ENCODE measurements around the gene ADAMTS10.
A peak's percentile ranks its signal among the peaks of the same experiment; 100 is the strongest.
"Not testable (repeated sequence)": the region's sequence is repeated elsewhere in the genome, so short reads cannot be mapped to it uniquely, and the experiment has no call there.

The ADAMTS10 gene

DNA sequence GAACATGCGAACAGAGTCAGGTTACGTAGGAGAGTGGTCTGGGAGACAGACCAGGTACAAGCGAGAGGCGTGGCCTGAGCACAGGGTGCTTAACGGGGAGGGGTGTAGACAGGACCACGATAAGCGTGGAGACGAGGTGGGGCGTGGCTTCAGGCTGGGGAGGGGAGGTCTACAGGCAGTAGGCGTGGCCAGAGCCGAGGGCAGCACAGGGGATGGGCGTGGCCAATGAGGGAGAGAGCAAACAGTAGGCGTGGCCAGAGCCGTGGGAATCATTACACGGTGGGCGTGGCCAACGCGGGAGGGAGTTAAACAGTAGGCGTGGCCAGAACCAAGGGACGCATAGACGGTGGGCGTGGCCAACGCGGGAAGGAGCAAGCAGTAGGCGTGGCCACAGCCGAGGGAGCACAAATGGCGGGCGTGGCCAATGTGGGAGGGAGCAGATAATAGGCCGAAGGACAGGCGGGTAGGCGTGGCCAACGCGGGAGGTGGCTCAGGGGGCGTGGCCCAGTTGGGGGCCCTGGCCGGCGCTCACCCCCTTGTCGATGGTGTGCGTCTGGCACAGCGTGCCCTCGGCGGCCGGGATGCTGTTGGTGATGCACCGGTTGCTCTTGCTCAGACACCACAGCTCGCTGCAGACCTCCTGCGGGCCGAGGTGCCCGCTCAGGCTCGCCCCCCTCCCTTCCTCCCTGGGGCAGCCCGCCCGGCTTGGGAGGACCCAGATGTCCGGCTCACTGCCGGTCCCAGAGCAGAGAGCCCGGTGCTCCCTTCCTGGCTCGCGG, 18.1 kb downstream of the ADAMTS10 start:
- Mint-ChIP-seq H3K27ac (no peak overlapping the region), H3K36me3 (ENCODE audit: low read depth) (peaks cover 4% of the 10 kb centered on the region), H3K4me1 (ENCODE audit: low read depth) (peaks cover 7% of the 10 kb centered on the region), H3K27me3 (ENCODE audit: low read depth) (peaks cover 25% of the 10 kb centered on the region), H3K4me3 (peak overlapping the region; percentile 78), H3K9me3 (peaks cover 17% of the 10 kb centered on the region)

DNA sequence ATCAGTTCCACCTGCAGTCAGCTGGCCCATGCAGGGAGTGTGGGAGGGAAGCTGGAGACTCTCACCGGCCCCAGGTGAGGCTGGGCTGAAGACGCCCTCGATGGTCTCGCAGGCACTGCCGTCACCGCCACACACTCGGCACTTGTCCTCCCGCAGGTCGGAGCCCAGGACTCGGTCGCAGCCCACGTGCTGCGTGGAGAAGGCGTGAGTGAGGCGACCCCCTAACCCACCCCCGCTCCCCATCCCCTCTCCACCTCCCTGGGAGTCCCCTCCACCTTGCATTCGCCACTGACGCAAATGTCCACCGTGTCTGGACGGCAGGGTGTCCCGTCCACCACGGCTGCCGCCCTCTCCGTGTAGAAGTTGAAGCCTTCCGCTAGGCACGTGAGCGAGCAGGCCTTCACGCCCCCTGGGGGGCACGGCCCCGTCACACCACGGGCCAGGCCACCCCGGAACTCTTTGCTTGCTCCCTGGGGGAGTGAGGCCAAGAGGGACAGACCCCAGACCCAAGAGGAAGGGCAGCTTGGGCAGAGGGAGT, 21.3 kb downstream of the ADAMTS10 start:
- Mint-ChIP-seq H3K27me3 (ENCODE audit: low read depth) (peaks cover 24% of the 10 kb centered on the region), H3K9me3 (peaks cover 12% of the 10 kb centered on the region), H3K4me1 (ENCODE audit: low read depth) (peaks cover 7% of the 10 kb centered on the region), H3K36me3 (ENCODE audit: low read depth) (peaks cover 4% of the 10 kb centered on the region), H3K27ac (no peak overlapping the region), H3K4me3 (no peak overlapping the region)

DNA sequence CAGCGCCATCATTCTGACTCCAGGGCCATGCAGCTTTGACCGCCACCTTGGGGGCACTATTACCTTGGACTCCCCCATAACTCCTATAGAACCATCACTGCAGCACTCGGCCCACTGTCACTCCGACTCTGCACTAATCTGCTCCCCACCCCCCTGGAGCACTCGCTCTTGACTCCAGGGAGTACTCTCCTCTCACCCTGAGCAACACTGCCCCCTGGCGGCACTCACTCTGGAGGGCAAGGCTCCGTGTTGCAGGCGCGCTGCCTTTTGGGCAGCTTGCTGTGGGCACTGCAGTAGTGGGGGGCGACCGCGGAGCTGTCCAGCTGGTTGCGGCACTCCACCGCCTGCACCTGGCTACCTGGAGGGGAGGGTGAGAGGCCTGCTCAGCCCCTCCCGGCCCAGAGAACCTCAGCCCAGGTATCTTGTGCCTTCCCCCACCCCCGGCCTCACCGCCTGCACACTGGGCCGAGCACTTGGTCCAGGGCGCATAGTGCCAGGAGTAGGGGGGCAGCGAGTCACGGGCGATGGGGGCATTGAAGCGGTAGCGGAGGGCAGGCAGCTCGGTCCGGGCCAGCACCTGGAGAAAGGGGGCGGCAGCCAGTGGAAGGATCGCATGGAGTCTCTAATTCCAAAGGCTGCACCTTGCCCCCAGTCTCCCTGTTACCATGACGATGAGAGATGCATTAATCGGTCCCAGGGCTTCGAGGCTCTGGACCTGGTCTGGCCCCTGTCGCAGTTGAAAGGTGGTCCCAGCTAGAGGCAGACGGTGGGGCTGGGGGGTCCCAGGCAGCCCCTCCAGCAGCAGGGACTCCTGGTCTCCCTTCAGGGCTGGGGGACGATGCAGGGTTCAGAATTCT, 24.4 kb downstream of the ADAMTS10 start:
- H3K4me3 Mint-ChIP-seq: no peak overlapping the region
- no peak overlapping the region for H3K27ac Mint-ChIP-seq
- H3K36me3 Mint-ChIP-seq (ENCODE audit: low read depth): no peaks in the 10 kb centered on the region
- H3K9me3 Mint-ChIP-seq: no peaks in the 10 kb centered on the region
- H3K4me1 Mint-ChIP-seq (ENCODE audit: low read depth): no peaks in the 10 kb centered on the region
- H3K27me3 Mint-ChIP-seq (ENCODE audit: low read depth): peaks cover 5% of the 10 kb centered on the region

DNA sequence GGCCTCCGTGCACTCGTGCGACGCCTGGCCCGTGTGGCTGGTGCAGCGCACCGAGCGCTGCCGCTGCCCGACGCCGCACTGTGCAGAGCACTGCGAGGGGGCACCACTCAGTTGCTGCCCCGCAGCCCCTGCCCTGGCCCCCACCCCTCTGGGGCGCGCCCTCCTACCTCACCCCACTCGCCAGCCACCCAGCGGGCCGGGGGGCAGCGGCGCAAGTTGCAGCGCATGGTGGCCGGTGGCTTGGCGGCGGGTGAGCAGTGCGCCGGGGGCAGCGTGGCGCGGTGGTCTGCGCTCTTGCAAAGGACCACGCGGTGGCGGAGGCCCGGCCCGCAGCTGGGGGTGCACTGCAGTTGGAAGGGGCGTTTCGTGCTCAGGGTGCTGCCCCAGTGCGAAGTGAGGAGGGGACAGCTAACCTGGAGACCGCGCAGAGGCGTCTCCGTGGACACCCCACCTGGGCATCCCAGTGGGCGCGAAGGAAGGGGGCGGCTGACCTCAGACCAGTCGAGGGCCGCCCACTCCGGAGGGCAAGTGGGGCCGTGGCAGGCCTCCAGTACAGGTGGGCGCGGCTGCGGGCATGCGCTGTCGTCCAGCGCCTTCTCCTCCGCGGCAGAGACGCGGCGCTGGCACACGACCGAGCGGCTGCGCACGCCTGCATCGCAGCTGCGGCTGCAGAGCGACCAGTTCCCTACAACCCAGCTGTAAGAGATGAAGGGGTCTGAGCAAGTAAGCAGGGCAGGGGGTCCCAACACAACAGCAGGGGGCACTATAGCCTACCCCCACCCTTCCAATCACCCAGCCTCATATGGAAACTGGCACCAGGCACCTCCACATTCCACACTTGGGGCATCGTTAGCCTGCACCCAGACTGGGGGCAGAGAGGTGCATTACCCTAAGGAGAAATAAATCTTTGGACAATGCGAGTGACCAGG, 25.3 kb downstream of the ADAMTS10 start:
- Mint-ChIP-seq H3K4me1 (ENCODE audit: low read depth) (no peaks in the 10 kb centered on the region), H3K4me3 (no peak overlapping the region), H3K36me3 (ENCODE audit: low read depth) (no peaks in the 10 kb centered on the region), H3K9me3 (no peaks in the 10 kb centered on the region), H3K27ac (no peak overlapping the region), H3K27me3 (ENCODE audit: low read depth) (no peaks in the 10 kb centered on the region)

DNA sequence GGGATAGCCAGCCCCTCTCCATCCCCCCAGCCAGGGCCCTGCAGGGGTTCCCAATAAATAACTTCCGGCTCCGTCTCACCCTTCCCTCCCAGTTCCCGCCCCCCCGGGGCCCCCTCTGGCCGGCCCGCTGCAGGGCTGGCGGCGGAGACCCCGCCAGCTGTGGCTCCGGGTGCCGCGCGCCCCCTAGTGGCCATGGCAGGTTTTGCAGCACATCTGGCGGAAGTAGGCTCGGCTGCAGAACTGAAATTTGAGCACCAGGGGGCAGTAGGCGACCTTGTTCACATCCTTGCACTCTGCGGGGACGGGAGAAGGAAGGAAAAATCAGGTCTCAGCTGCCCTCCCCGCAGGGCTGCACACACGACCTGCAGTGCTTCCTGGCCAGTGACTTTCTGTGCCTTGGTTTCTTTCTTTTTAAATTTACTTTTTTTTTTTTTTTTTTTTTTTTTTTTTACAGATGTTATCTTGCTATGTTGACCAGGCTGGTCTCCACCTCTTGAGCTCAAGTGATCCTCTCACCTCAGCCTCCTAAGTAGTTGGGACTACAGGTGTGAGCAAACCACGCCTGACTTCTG, 29.7 kb downstream of the ADAMTS10 start:
- Mint-ChIP-seq H3K4me1 (ENCODE audit: low read depth) (peaks cover 7% of the 10 kb centered on the region), H3K9me3 (no peaks in the 10 kb centered on the region), H3K4me3 (no peak overlapping the region), H3K36me3 (ENCODE audit: low read depth) (peaks cover 12% of the 10 kb centered on the region), H3K27me3 (ENCODE audit: low read depth) (peaks cover 3% of the 10 kb centered on the region), H3K27ac (no peak overlapping the region)

DNA sequence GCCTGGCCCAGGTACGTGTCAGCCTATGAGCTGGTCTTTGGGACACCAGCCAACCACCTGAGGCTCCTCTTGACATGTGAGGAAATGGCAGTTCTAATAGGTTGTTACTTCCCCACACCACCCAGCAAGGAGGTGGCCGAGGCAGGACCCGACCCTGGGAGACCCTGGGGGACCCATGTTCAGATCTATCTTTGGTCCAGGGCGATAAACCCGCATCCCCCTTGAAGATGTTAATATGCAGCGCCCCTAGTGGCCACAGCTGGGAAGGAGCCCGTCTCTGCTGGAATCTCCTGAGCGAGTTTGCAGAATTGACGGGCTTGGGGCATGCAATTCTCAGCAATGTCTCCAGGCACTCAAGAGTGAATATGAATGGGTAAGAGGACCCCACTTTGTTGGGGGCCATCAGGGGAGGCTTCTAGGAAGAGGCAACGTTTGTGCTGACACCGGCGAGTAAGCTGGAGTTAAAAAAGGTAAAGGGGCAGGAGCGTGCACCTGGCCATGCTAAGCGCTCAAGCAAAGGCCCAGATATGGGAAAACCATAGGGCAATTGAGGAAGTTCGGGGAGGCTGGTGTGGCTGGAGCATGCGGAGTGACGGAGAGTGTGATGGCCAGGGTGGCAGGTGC, 31.8 kb downstream of the ADAMTS10 start:
- Mint-ChIP-seq H3K27me3 (ENCODE audit: low read depth) (peaks cover 3% of the 10 kb centered on the region), H3K9me3 (peaks cover 4% of the 10 kb centered on the region), H3K27ac (peak overlapping the region; percentile 16), H3K4me1 (ENCODE audit: low read depth) (peaks cover 26% of the 10 kb centered on the region), H3K36me3 (ENCODE audit: low read depth) (peaks cover 33% of the 10 kb centered on the region), H3K4me3 (peak overlapping the region; percentile 37)

DNA sequence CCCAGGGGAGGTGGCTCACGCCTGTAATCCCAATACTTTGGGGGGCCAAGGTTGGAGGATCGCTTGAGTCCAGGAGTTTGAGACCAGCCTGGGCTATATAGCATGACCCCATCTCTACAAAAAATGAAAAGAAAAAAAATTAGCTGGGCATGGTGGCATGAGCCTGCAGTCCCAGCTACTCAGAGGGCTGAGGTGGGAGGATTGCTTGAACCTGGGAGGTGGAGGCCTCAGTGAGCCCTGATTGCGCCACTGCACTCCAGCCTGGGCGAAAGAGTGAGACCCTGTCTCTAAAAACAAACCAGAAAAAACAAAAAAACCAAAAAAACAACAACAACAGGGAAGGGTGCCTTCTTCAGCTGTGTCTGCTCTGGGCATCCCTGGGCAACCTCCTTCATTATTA, 32.8 kb downstream of the ADAMTS10 start:
- Mint-ChIP-seq H3K27me3 (ENCODE audit: low read depth) (peaks cover 3% of the 10 kb centered on the region), H3K4me1 (ENCODE audit: low read depth) (peaks cover 32% of the 10 kb centered on the region), H3K36me3 (ENCODE audit: low read depth) (peaks cover 41% of the 10 kb centered on the region), H3K4me3 (peak overlapping the region; percentile 92), H3K9me3 (peaks cover 4% of the 10 kb centered on the region), H3K27ac (no peak overlapping the region)

DNA sequence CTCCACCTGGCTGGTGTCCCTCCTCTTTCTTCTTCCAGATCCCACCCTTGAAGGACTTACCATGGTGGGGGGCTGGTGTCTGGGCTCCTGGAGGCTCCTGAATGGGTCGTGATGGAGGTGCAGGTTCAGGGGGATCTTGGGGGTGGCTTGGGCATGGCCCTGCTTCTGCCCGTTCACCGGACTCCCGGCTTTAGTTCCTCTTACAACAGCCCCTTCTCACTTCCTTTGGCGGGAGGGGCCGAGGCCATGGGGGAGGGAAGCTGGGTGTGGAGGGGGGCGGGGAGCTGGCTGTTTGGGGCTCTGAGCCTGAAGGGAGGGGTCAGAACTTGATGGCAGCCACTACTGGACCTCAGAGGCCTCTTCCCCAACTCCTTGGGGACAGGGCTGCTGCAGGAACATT, 33.3 kb downstream of the ADAMTS10 start, which contains the start of gene MYO1F:
MYO1F (minus strand) TSS at position 196 of the 400 bp plus-strand sequence; CDS start at position 63, 133 bp downstream.
- Mint-ChIP-seq H3K4me1 (ENCODE audit: low read depth) (peaks cover 34% of the 10 kb centered on the region), H3K4me3 (peak within 1 kb of the TSS; percentile 92), H3K27ac (peak within 1 kb of the TSS; percentile 86), H3K9me3 (peaks cover 4% of the 10 kb centered on the region), H3K36me3 (ENCODE audit: low read depth) (peaks cover 45% of the 10 kb centered on the region), H3K27me3 (ENCODE audit: low read depth) (peaks cover 3% of the 10 kb centered on the region)

DNA sequence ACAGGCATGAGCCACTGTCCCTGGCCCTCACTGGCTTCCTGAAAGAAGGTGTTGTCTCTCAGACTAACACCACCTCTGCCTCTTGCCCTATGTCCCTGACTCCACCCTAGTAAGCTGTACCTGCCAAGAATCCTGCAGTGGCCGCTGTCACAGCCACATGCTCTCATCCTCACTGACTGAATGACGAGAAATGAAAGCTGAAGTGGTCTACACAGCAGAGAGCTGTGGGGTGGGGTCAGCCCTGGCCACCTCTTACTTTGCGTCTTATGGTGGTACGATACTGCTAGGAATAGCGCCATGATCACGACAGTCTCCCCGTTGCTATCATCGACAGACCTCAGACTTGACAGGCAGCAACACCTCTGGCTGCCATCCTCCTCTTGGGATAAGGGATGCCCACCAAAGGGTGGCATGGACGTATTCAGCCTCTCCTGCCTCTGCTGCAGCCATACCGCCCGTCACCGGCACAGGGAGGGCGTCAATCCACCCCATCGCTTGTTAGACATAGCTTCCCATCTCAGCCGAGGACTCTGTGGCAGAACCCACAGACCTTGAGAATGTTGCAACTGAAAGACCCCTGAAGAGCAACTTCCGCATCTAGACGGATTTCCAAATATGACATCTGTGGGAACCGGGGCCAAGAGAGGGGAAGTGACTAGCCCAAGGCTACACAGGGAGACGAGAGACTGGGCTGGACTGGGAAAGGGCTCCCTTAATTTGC, 34.1 kb downstream of the ADAMTS10 start:
- Mint-ChIP-seq H3K4me3 (peak overlapping the region; percentile 92), H3K27ac (peak overlapping the region; percentile 86), H3K36me3 (ENCODE audit: low read depth) (peaks cover 45% of the 10 kb centered on the region), H3K27me3 (ENCODE audit: low read depth) (peaks cover 3% of the 10 kb centered on the region), H3K4me1 (ENCODE audit: low read depth) (peaks cover 38% of the 10 kb centered on the region), H3K9me3 (peaks cover 4% of the 10 kb centered on the region)

DNA sequence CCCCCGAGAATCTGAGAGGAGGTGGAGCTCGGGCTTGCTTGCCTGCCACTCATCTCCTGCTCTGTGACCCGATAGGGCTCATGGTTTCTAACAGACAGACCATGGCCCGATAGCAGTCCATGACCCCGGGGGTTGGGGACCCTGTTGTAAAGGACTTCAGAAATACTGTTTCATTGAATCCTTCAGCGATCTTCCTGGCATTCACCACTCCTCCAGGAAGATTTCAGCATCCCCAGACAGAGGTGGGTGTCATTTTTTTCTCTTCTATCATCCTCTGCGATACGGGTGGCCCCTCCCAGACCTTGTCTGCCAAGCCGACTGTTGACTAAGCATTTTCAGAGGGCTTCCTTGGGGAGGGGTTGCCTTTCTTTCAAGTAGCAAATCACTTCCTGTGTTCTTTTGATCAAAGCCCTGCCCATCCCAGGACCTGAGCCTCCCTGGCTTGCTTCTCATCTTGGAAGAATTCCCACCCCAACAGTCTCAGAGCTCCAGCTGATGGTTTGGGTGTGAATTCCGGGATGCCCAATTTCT, 35.0 kb downstream of the ADAMTS10 start:
- peak overlapping the region; percentile 86 for H3K27ac Mint-ChIP-seq
- H3K9me3 Mint-ChIP-seq: peaks cover 4% of the 10 kb centered on the region
- H3K27me3 Mint-ChIP-seq (ENCODE audit: low read depth): peaks cover 3% of the 10 kb centered on the region
- peaks cover 49% of the 10 kb centered on the region for H3K36me3 Mint-ChIP-seq (ENCODE audit: low read depth)
- peak overlapping the region; percentile 92 for H3K4me3 Mint-ChIP-seq
- peaks cover 43% of the 10 kb centered on the region for H3K4me1 Mint-ChIP-seq (ENCODE audit: low read depth)

DNA sequence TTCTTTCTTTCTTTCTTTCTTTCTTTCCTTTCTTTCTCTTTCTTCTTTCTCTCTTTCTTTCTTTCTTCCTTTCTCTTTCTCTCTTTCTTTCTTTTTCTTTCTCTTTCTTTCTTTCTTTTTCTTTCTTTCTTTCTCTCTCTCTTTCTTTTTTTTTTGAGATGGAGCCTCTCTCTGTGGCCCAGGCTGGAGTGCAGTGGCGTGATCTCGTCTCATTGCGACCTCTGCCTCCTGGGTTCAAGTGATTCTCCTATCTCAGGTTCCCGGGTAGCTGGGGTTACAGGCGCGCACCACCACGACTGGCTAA, 35.9 kb downstream of the ADAMTS10 start:
- H3K27me3 Mint-ChIP-seq (ENCODE audit: low read depth); H3K9me3 Mint-ChIP-seq: not testable (repeated sequence)
- peak overlapping the region; percentile 92 for H3K4me3 Mint-ChIP-seq
- H3K4me1 Mint-ChIP-seq (ENCODE audit: low read depth): peaks cover 49% of the 10 kb centered on the region
- peak overlapping the region; percentile 56 for H3K27ac Mint-ChIP-seq
- H3K36me3 Mint-ChIP-seq (ENCODE audit: low read depth): peaks cover 51% of the 10 kb centered on the region

DNA sequence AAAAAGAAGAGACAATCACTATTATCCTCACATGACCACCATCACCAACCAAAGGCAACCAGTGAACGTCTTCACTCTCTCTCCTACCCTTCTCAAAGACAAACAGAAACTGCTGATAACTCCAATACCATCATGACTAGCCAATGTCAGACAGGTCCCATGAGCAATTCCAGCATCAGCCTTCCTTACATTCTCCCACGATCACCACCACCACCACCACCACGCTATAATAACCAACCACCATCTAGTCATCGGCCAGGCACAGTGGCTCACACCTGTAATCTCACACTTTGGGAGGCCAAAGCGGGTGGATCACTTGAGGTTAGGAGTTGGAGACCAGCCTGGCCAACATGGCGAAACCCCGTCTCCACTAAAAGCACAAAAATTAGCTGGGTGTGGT, 37.2 kb downstream of the ADAMTS10 start:
- Mint-ChIP-seq H3K27ac (peak overlapping the region; percentile 53), H3K27me3 (ENCODE audit: low read depth) (no peaks in the 10 kb centered on the region), H3K36me3 (ENCODE audit: low read depth) (peaks cover 59% of the 10 kb centered on the region), H3K4me3 (peak overlapping the region; percentile 92), H3K9me3 (peaks cover 4% of the 10 kb centered on the region), H3K4me1 (ENCODE audit: low read depth) (peaks cover 54% of the 10 kb centered on the region)

DNA sequence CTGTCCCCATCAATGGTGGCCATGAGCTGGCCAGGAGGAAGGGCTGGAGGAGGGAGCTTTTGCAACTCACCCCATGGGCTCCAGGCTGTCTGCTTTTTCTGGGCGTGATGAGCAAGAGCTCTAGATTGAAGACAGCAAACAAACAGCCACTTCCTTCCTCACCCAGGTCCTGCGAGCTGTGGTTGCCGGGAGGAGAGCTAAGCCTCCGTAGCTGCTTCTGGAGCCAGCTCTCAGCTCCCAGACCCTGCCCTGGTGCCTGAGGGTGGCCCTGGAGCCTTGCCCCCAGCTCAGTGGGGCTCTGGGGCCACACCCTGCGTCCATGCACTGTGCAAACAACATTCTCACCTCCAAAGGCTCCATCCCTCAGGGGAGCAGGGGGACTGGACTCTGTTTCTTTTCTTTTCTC, 39.5 kb downstream of the ADAMTS10 start:
- peak overlapping the region; percentile 92 for H3K27ac Mint-ChIP-seq
- peaks cover 63% of the 10 kb centered on the region for H3K4me1 Mint-ChIP-seq (ENCODE audit: low read depth)
- H3K9me3 Mint-ChIP-seq: peaks cover 4% of the 10 kb centered on the region
- peak overlapping the region; percentile 83 for H3K4me3 Mint-ChIP-seq
- peaks cover 55% of the 10 kb centered on the region for H3K36me3 Mint-ChIP-seq (ENCODE audit: low read depth)
- H3K27me3 Mint-ChIP-seq (ENCODE audit: low read depth): no peaks in the 10 kb centered on the region

Measured in T-helper 1 cell treated with Interleukin-12 subunit alpha and Interleukin-12 subunit beta and Interleukin-4 antibody, amounts not matched to agents 30 μg/mL and 1 μg/mL, for 36 hours (primary cell).